GM12874 (cell line): ENCODE results near the gene PEX7.

Experiments
- CTCF ChIP-seq: IDR thresholded peaks from 2 replicates; pipeline ENCODE4 v1.5.1; 2011; ENCODE audit warnings: low read depth, mild to moderate bottlenecking, control low read depth, low read length, moderate library complexity; ENCODE audit not compliant: insufficient read depth

PEX7 gene

GRCh38 chr6:136831873-136832562, 9.6 kb downstream of the PEX7 start:
- TF ChIP-seq CTCF, result no peak

GRCh38 chr6:136840276-136841001, 18.0 kb downstream of the PEX7 start:
- no peak for TF ChIP-seq CTCF

- no peak for TF ChIP-seq CTCF
Observed at GRCh38 chr6:136843210-136843609, 20.8 kb downstream of the PEX7 start.

- peak; percentile 56 for TF ChIP-seq CTCF
Observed at GRCh38 chr6:136846046-136846445, 23.7 kb downstream of the PEX7 start.

- no peak for TF ChIP-seq CTCF
Observed at GRCh38 chr6:136859430-136859829, 37.0 kb downstream of the PEX7 start.

- TF ChIP-seq CTCF, result no peak
Observed at GRCh38 chr6:136860043-136860442, 37.7 kb downstream of the PEX7 start.

- no peak for TF ChIP-seq CTCF
Observed at GRCh38 chr6:136862662-136863061, 40.3 kb downstream of the PEX7 start.
